ENCODE data around the gene PLEKHM3.

DNA sequence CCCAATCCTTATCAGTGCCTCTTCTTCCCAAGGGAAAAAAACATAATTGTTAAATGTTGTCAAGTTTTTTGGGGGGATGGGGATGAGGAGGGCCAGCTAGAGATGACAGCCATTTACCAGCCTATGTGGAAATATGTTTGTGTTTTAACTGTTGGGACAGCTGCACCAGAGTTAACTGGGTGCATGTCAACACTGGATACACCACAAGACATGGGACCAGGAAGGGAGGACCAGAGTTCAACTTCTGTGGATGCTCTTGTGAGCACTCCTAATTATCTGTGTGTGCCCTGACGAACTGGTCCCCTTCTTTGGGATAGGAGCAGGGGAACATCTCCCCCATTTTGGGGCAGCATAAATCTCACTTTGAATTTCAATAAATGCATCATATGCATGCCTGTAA, 189.5 kb downstream of the PLEKHM3 start:
- TF ChIP-seq, protein P1, sequence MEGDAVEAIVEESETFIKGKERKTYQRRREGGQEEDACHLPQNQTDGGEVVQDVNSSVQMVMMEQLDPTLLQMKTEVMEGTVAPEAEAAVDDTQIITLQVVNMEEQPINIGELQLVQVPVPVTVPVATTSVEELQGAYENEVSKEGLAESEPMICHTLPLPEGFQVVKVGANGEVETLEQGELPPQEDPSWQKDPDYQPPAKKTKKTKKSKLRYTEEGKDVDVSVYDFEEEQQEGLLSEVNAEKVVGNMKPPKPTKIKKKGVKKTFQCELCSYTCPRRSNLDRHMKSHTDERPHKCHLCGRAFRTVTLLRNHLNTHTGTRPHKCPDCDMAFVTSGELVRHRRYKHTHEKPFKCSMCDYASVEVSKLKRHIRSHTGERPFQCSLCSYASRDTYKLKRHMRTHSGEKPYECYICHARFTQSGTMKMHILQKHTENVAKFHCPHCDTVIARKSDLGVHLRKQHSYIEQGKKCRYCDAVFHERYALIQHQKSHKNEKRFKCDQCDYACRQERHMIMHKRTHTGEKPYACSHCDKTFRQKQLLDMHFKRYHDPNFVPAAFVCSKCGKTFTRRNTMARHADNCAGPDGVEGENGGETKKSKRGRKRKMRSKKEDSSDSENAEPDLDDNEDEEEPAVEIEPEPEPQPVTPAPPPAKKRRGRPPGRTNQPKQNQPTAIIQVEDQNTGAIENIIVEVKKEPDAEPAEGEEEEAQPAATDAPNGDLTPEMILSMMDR (conservative IDR thresholded peaks at IDR 0.05; ENCODE audit: low read length): no peak
- no peak for TF ChIP-seq EZH2phosphoT487 (IDR thresholded peaks at IDR 0.05; ENCODE audit: borderline replicate concordance)
